Breast epithelium (tissue), 3 donors: ENCODE results near the gene FLRT2.

Experiments
- POLR2A ChIP-seq: fragments of 450-650 bp; IDR thresholded peaks from one replicate; pipeline ENCODE4 v1.6.1; 2016; ENCODE audit warnings: antibody characterized with exemption, mild to moderate bottlenecking, moderate library complexity
- POLR2AphosphoS5 ChIP-seq, 3 donors: sonication (generic); formaldehyde crosslinking; IDR thresholded peaks; one replicate each; pipeline ENCODE4 v1.6.1; 2017; ENCODE audit warnings: antibody characterized with exemption in 3 of 3
- TF ChIP-seq, protein P1 (sequence below), 3 donors: fragments of 450-650 bp; IDR thresholded peaks; one replicate each; pipeline ENCODE4 v1.5.1; 2016 to 2017; ENCODE audit warnings: antibody characterized with exemption in 3 of 3, mild to moderate bottlenecking in 3 of 3, moderate library complexity in 3 of 3

- TF ChIP-seq, protein P1, sequence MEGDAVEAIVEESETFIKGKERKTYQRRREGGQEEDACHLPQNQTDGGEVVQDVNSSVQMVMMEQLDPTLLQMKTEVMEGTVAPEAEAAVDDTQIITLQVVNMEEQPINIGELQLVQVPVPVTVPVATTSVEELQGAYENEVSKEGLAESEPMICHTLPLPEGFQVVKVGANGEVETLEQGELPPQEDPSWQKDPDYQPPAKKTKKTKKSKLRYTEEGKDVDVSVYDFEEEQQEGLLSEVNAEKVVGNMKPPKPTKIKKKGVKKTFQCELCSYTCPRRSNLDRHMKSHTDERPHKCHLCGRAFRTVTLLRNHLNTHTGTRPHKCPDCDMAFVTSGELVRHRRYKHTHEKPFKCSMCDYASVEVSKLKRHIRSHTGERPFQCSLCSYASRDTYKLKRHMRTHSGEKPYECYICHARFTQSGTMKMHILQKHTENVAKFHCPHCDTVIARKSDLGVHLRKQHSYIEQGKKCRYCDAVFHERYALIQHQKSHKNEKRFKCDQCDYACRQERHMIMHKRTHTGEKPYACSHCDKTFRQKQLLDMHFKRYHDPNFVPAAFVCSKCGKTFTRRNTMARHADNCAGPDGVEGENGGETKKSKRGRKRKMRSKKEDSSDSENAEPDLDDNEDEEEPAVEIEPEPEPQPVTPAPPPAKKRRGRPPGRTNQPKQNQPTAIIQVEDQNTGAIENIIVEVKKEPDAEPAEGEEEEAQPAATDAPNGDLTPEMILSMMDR (IDR thresholded peaks at IDR 0.05): no peak
- TF ChIP-seq POLR2A (no peak), POLR2AphosphoS5 (IDR thresholded peaks at IDR 0.05) (no peak)
Measured at GRCh38 chr14:85644211-85644610, 114.3 kb downstream of the FLRT2 start.
